Mesenchymal stem cell (in vitro differentiated cells and primary cell): ENCODE data around the gene GFER.

Experiments
- DNase-seq: peaks from one replicate; pipeline ENCODE4 v3.0.0-alpha.2; 2013
- H2AFZ ChIP-seq: one replicate; pipeline ENCODE4 v1.6.1; 2013; ENCODE audit warnings: low read depth, mild to moderate bottlenecking, control low read depth, inconsistent platforms, low read length, moderate library complexity
- H2AK5ac ChIP-seq: 2 replicates; pipeline ENCODE4 v1.6.1; 2013; ENCODE audit warnings: low read length, moderate library complexity, mild to moderate bottlenecking, inconsistent platforms; ENCODE audit not compliant: severe bottlenecking
- H2BK120ac ChIP-seq: one replicate; pipeline ENCODE4 v1.6.1; 2013; ENCODE audit warnings: low read depth, mild to moderate bottlenecking, inconsistent platforms, low read length, moderate library complexity
- H2BK12ac ChIP-seq, 2 experiments: one replicate each; pipeline ENCODE4 v1.6.1; 2013; ENCODE audit warnings: inconsistent platforms in 2 of 2, low read length in 2 of 2, mild to moderate bottlenecking in 2 of 2, moderate library complexity in 2 of 2, control low read depth in 1 of 2
- H2BK15ac ChIP-seq: one replicate; pipeline ENCODE4 v1.6.1; 2013; ENCODE audit warnings: mild to moderate bottlenecking, low read depth, inconsistent platforms; ENCODE audit not compliant: poor library complexity, severe bottlenecking
- H2BK5ac ChIP-seq: 2 replicates; pipeline ENCODE4 v1.6.1; 2013; ENCODE audit warnings: low read depth, mild to moderate bottlenecking, low read length, control low read depth, inconsistent platforms; ENCODE audit not compliant: poor library complexity, severe bottlenecking
- H3K14ac ChIP-seq, 2 experiments: one replicate each; pipeline ENCODE4 v1.6.1; 2013; ENCODE audit warnings: inconsistent platforms in 2 of 2, low read length in 2 of 2, control low read depth in 1 of 2, mild to moderate bottlenecking in 1 of 2, moderate library complexity in 1 of 2
- H3K18ac ChIP-seq, 2 experiments: one replicate each; pipeline ENCODE4 v1.6.1; 2013; ENCODE audit warnings: inconsistent platforms in 2 of 2, low read length in 2 of 2, control low read depth in 1 of 2, low read depth in 1 of 2, mild to moderate bottlenecking in 1 of 2
- H3K23ac ChIP-seq, 2 experiments: one replicate each; pipeline ENCODE4 v1.6.1; 2013; ENCODE audit warnings: inconsistent platforms in 2 of 2, low read length in 2 of 2, mild to moderate bottlenecking in 2 of 2, moderate library complexity in 2 of 2, control low read depth in 1 of 2
- H3K27ac ChIP-seq: 2 replicates; pipeline ENCODE4 v1.5.1; 2013; ENCODE audit warnings: mild to moderate bottlenecking, moderate library complexity, low read length, control low read depth, inconsistent platforms; ENCODE audit not compliant: poor library complexity, severe bottlenecking
- H3K27me3 ChIP-seq, 2 experiments: 2 replicates each; pipeline versions ENCODE4 v1.6.1 to v1.7.0; 2013; ENCODE audit warnings: low read length in 2 of 2, mild to moderate bottlenecking in 2 of 2, moderate library complexity in 2 of 2, control low read depth in 1 of 2, inconsistent platforms in 1 of 2; ENCODE audit not compliant: control insufficient read depth in 1 of 2, insufficient read depth in 1 of 2
- H3K36me3 ChIP-seq, 2 experiments: 2 replicates each; pipeline versions ENCODE4 v1.6.1 to v1.7.0; 2013; ENCODE audit warnings: low read length in 2 of 2, control low read depth in 1 of 2, inconsistent platforms in 1 of 2, low read depth in 1 of 2, mild to moderate bottlenecking in 1 of 2; ENCODE audit not compliant: insufficient read depth in 2 of 2, control insufficient read depth in 1 of 2
- H3K4ac ChIP-seq, 2 experiments: one replicate each; pipeline ENCODE4 v1.6.1; 2013; ENCODE audit warnings: inconsistent platforms in 2 of 2, low read length in 2 of 2, mild to moderate bottlenecking in 2 of 2, moderate library complexity in 2 of 2, control low read depth in 1 of 2, low read depth in 1 of 2
- H3K4me1 ChIP-seq: 2 replicates; pipeline ENCODE4 v1.6.1; 2013; ENCODE audit warnings: low read depth, low read length, control low read depth; ENCODE audit not compliant: control insufficient read depth, insufficient read depth
- H3K4me2 ChIP-seq: 2 replicates; pipeline ENCODE4 v1.6.1; 2013; ENCODE audit warnings: low read length, mild to moderate bottlenecking, inconsistent platforms; ENCODE audit not compliant: poor library complexity, severe bottlenecking
- H3K4me3 ChIP-seq, 2 experiments: 2 replicates each; pipeline versions ENCODE4 v1.5.1 to v1.7.0; 2013; ENCODE audit warnings: low read length in 2 of 2, mild to moderate bottlenecking in 2 of 2, control low read depth in 1 of 2, low read depth in 1 of 2; ENCODE audit not compliant: insufficient read depth in 1 of 2
- H3K79me1 ChIP-seq: replicated peaks from 2 replicates; pipeline ENCODE4 v1.6.1; 2013; ENCODE audit warnings: mild to moderate bottlenecking, control low read depth, low read length, inconsistent platforms; ENCODE audit not compliant: poor library complexity, severe bottlenecking
- H3K9ac ChIP-seq: 2 replicates; pipeline ENCODE4 v1.7.0; 2013; ENCODE audit warnings: mild to moderate bottlenecking, low read length, moderate library complexity
- H3K9me3 ChIP-seq: 2 replicates; pipeline ENCODE4 v1.7.0; 2013; ENCODE audit warnings: mild to moderate bottlenecking, low read length; ENCODE audit not compliant: control insufficient read depth
- H4K8ac ChIP-seq: one replicate; pipeline ENCODE4 v1.6.1; 2013; ENCODE audit warnings: inconsistent platforms, mild to moderate bottlenecking, low read length, moderate library complexity
- H4K91ac ChIP-seq: one replicate; pipeline ENCODE4 v1.6.1; 2013; ENCODE audit warnings: mild to moderate bottlenecking, low read length, inconsistent platforms
- WGBS: methylation state at CpG from one replicate; pipeline ENCODE4 v1.1.7; 2013; ENCODE audit warnings: mixed read lengths; 5-methylcytosine and 5-hydroxymethylcytosine counted together

GFER gene

GRCh38 chr16:1992704-1993317 is 8.8 kb downstream of the GFER start:
- H4K91ac ChIP-seq, result peak overlapping the region; percentile 85
- peak overlapping the region in 1 of 2 experiments; percentile 3 for H3K23ac ChIP-seq
- H3K4me1 ChIP-seq, result peaks cover 41% of the 10 kb centered on the region
- no peak overlapping the region for H3K9ac ChIP-seq
- no peaks in the 10 kb centered on the region for H3K9me3 ChIP-seq
- H3K18ac ChIP-seq, result peak overlapping the region; percentile 62 to 65
- no peak overlapping the region for H2BK5ac ChIP-seq
- peak overlapping the region in 1 of 2 experiments; percentile 23 for H2BK12ac ChIP-seq
- peak overlapping the region; percentile 8 for H2AFZ ChIP-seq
- no peaks in the 10 kb centered on the region for H3K79me1 ChIP-seq
- H3K4me3 ChIP-seq, result peak overlapping the region; percentile 5 to 33
- no peak for DNase-seq
- peak overlapping the region in 1 of 2 experiments; percentile 29 for H3K4ac ChIP-seq
- peaks cover 23 to 26% of the 10 kb centered on the region in 2 experiments for H3K36me3 ChIP-seq
- no peak overlapping the region for H2AK5ac ChIP-seq
- no peak overlapping the region for H2BK120ac ChIP-seq
- no peak overlapping the region for H3K27ac ChIP-seq
- peak overlapping the region; percentile 65 for H2BK15ac ChIP-seq
- 51% methylated on average over 48 of the region's 50 CpGs for WGBS
- H3K14ac ChIP-seq, result no peak overlapping the region
- H3K4me2 ChIP-seq, result peak overlapping the region; percentile 31
- H3K27me3 ChIP-seq, result peaks cover 27 to 34% of the 10 kb centered on the region in 2 experiments
- peak overlapping the region; percentile 47 for H4K8ac ChIP-seq

GRCh38 chr16:1993731-1994131 is 9.7 kb downstream of the GFER start:
- Histone ChIP-seq H2AK5ac (no peak overlapping the region), H4K8ac (no peak overlapping the region), H3K4me3 (no peak overlapping the region), H3K4me2 (no peak overlapping the region), H3K79me1 (no peaks in the 10 kb centered on the region), H3K9me3 (no peaks in the 10 kb centered on the region), H2BK15ac (no peak overlapping the region), H3K27me3 (peaks cover 24 to 31% of the 10 kb centered on the region in 2 experiments), H3K36me3 (peaks cover 26 to 31% of the 10 kb centered on the region in 2 experiments), H3K23ac (no peak overlapping the region), H2BK5ac (no peak overlapping the region), H2AFZ (no peak overlapping the region), H3K4me1 (peaks cover 41% of the 10 kb centered on the region), H2BK120ac (no peak overlapping the region), H3K18ac (no peak overlapping the region), H4K91ac (no peak overlapping the region), H3K9ac (no peak overlapping the region), H3K4ac (no peak overlapping the region), H3K27ac (no peak overlapping the region), H2BK12ac (no peak overlapping the region), H3K14ac (no peak overlapping the region)
- peak; percentile 30 for DNase-seq
- WGBS, result 91% methylated on average over 1 of the region's 2 CpGs

GRCh38 chr16:1997494-1998359 is 13.7 kb downstream of the GFER start:
- Histone ChIP-seq H3K79me1 (peaks cover 25% of the 10 kb centered on the region), H2BK12ac (no peak overlapping the region), H3K4ac (no peak overlapping the region), H3K4me3 (no peak overlapping the region), H2AFZ (no peak overlapping the region), H4K8ac (no peak overlapping the region), H2AK5ac (no peak overlapping the region), H3K23ac (no peak overlapping the region), H3K27ac (no peak overlapping the region), H4K91ac (no peak overlapping the region), H3K18ac (peak overlapping the region in 1 of 2 experiments; percentile 29), H3K27me3 (peaks cover 0 to 4% of the 10 kb centered on the region in 2 experiments), H2BK5ac (no peak overlapping the region), H3K4me2 (no peak overlapping the region), H2BK15ac (no peak overlapping the region), H3K9ac (peak overlapping the region; percentile 13), H2BK120ac (no peak overlapping the region), H3K9me3 (no peaks in the 10 kb centered on the region), H3K14ac (no peak overlapping the region), H3K36me3 (peaks cover 62 to 69% of the 10 kb centered on the region in 2 experiments), H3K4me1 (peaks cover 14% of the 10 kb centered on the region)
- WGBS, result 84% methylated on average over 25 of the region's 26 CpGs
- DNase-seq, result peak; percentile 28

GRCh38 chr16:1998360-1998835 is 14.4 kb downstream of the GFER start:
- no peak overlapping the region for H3K23ac ChIP-seq
- peaks cover 27% of the 10 kb centered on the region for H3K79me1 ChIP-seq
- H4K8ac ChIP-seq, result no peak overlapping the region
- peaks cover 10% of the 10 kb centered on the region for H3K4me1 ChIP-seq
- H2AFZ ChIP-seq, result no peak overlapping the region
- 95% methylated on average over 27 of the region's 27 CpGs for WGBS
- no peak overlapping the region for H3K4me3 ChIP-seq
- H2BK5ac ChIP-seq, result no peak overlapping the region
- no peak overlapping the region for H3K27ac ChIP-seq
- H3K4ac ChIP-seq, result no peak overlapping the region
- no peak for DNase-seq
- H4K91ac ChIP-seq, result no peak overlapping the region
- no peak overlapping the region for H2AK5ac ChIP-seq
- no peak overlapping the region for H2BK12ac ChIP-seq
- no peak overlapping the region for H3K14ac ChIP-seq
- H3K9ac ChIP-seq, result no peak overlapping the region
- no peak overlapping the region for H3K4me2 ChIP-seq
- no peak overlapping the region for H2BK120ac ChIP-seq
- H3K18ac ChIP-seq, result no peak overlapping the region
- no peaks in the 10 kb centered on the region for H3K27me3 ChIP-seq
- H2BK15ac ChIP-seq, result no peak overlapping the region
- no peaks in the 10 kb centered on the region for H3K9me3 ChIP-seq
- peaks cover 69 to 73% of the 10 kb centered on the region in 2 experiments for H3K36me3 ChIP-seq
